SU-DHL-6 (cell line): ENCODE measurements around the gene SACS.
"Not testable (repeated sequence)": the region's sequence is repeated elsewhere in the genome, so short reads cannot be mapped to it uniquely, and the experiment has no call there.

Source experiments
- H2AFZ ChIP-seq: fragments of 200-600 bp; sonication (generic); 2 replicates; pipeline ENCODE4 v1.6.1; 2014; ENCODE audit warnings: low read depth, mild to moderate bottlenecking, moderate library complexity, mixed read lengths, antibody characterized with exemption, low read length; ENCODE audit not compliant: severe bottlenecking
- H3F3A ChIP-seq: fragments of 200-600 bp; shearing (Covaris generic); 2 replicates; pipeline ENCODE4 v1.6.0; 2016; ENCODE audit warnings: antibody characterized with exemption, mild to moderate bottlenecking; ENCODE audit not compliant: insufficient read depth
- H3K27ac ChIP-seq: fragments of 200-600 bp; sonication (generic); 2 replicates; pipeline ENCODE4 v1.5.1; 2016; ENCODE audit warnings: low read depth, mild to moderate bottlenecking, low read length, moderate library complexity, mixed read lengths
- H3K27me3 ChIP-seq: fragments of 200-600 bp; sonication (generic), shearing (Covaris generic); 2 replicates; pipeline ENCODE4 v1.6.0; 2014; ENCODE audit warnings: mild to moderate bottlenecking, low read length
- H3K36me3 ChIP-seq: fragments of 200-600 bp; sonication (generic); 2 replicates; pipeline ENCODE4 v1.6.1; 2014; ENCODE audit warnings: mild to moderate bottlenecking, low read length, mixed read lengths
- H3K4me2 ChIP-seq: fragments of 300-600, 200-600 bp; shearing (Covaris generic), sonication (generic); 2 replicates; pipeline ENCODE4 v1.6.0; 2014; ENCODE audit warnings: low read length, low read depth, mild to moderate bottlenecking; ENCODE audit not compliant: poor library complexity, severe bottlenecking
- H3K4me3 ChIP-seq: fragments of 200-600 bp; sonication (generic); 2 replicates; pipeline ENCODE4 v1.5.1; 2014; ENCODE audit warnings: antibody characterized with exemption, low read length, mild to moderate bottlenecking, mixed read lengths; ENCODE audit not compliant: insufficient read depth, poor library complexity, severe bottlenecking
- H3K79me2 ChIP-seq: fragments of 200-600 bp; sonication (generic); 2 replicates; pipeline ENCODE4 v1.6.1; 2014; ENCODE audit warnings: mild to moderate bottlenecking, low read length, moderate library complexity; ENCODE audit not compliant: insufficient read depth
- H3K9ac ChIP-seq: fragments of 200-600 bp; sonication (generic); 2 replicates; pipeline ENCODE4 v1.7.0; 2014; ENCODE audit warnings: mild to moderate bottlenecking, low read length
- H3K9me2 ChIP-seq: fragments of 200-600 bp; sonication (generic); replicated peaks from 2 replicates; pipeline ENCODE4 v1.6.1; 2014; ENCODE audit warnings: low read length; ENCODE audit not compliant: insufficient read depth
- H3K9me3 ChIP-seq: fragments of 200-600 bp; sonication (generic); 2 replicates; pipeline ENCODE4 v1.6.1; 2014; ENCODE audit warnings: low read length, mixed read lengths; ENCODE audit not compliant: insufficient read depth
- H4K20me1 ChIP-seq: fragments of 200-600 bp; sonication (generic); 2 replicates; pipeline ENCODE4 v1.6.1; 2014; ENCODE audit warnings: low read depth, mild to moderate bottlenecking, antibody characterized with exemption, low read length, moderate library complexity, mixed read lengths
- CTCF ChIP-seq: fragments of 200-600 bp; sonication (generic); IDR thresholded peaks from one replicate; pipeline ENCODE4 v1.5.1; 2017; ENCODE audit warnings: antibody characterized with exemption, mild to moderate bottlenecking, low read length, moderate library complexity; ENCODE audit not compliant: insufficient read depth, poor library complexity, severe bottlenecking
- EZH2phosphoT487 ChIP-seq: fragments of 200-600 bp; sonication (generic), shearing (Covaris generic); conservative IDR thresholded peaks from 2 replicates; pipeline ENCODE4 v1.6.1; 2018; ENCODE audit warnings: mild to moderate bottlenecking, antibody characterized with exemption, low read length, moderate library complexity, mixed read lengths

The SACS gene

GRCh38 chr13:23408026-23408425 is 25.5 kb downstream of the SACS start:
- Histone ChIP-seq H3K9me3 (no peaks in the 10 kb centered on the region), H3K27me3 (no peaks in the 10 kb centered on the region), H3K27ac (no peak overlapping the region), H3K79me2 (no peaks in the 10 kb centered on the region), H3F3A (no peaks in the 10 kb centered on the region), H3K9me2 (no peaks in the 10 kb centered on the region), H3K36me3 (no peaks in the 10 kb centered on the region), H3K4me2 (no peak overlapping the region), H3K4me3 (no peak overlapping the region), H4K20me1 (no peaks in the 10 kb centered on the region), H2AFZ (no peak overlapping the region), H3K9ac (no peak overlapping the region)
- TF ChIP-seq CTCF (no peak), EZH2phosphoT487 (no peak)

DNA sequence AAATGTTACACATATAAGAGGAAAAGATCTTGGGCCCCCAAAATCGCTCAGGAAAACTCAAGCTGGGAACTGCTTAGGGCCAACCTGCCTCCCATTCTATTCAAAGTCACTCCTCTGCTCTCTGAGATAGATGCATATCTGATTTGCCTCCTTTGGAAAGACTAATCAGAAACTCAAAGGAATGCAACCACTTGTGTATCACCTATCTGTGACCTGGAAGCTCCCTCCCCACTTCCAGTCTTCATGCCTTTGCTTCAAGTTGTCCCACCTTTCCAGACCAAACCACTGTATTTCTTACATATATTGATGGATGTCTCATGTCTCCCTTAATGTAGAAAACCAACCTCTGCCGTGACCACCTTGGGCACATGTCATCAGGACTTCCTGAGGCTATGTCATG is 32.3 kb downstream of the SACS start:
- H3K79me2 ChIP-seq, H3K9me2 ChIP-seq, H3K4me3 ChIP-seq, H3K27ac ChIP-seq, H2AFZ ChIP-seq, H3F3A ChIP-seq, H3K9me3 ChIP-seq, H3K36me3 ChIP-seq, H4K20me1 ChIP-seq, H3K4me2 ChIP-seq, H3K9ac ChIP-seq, H3K27me3 ChIP-seq: not testable (repeated sequence)

- Histone ChIP-seq H3K27ac (no peak overlapping the region), H3K27me3 (no peaks in the 10 kb centered on the region), H3K9me3 (no peaks in the 10 kb centered on the region), H3K9ac (no peak overlapping the region), H4K20me1 (no peaks in the 10 kb centered on the region), H3F3A (no peaks in the 10 kb centered on the region), H2AFZ (no peak overlapping the region), H3K4me3 (no peak overlapping the region), H3K4me2 (no peak overlapping the region), H3K9me2 (no peaks in the 10 kb centered on the region), H3K79me2 (no peaks in the 10 kb centered on the region), H3K36me3 (no peaks in the 10 kb centered on the region)
- TF ChIP-seq EZH2phosphoT487 (no peak), CTCF (no peak)
These were observed 34.2 kb downstream of the SACS start for GRCh38 chr13:23399347-23399746.

GRCh38 chr13:23394821-23395220 is 38.7 kb downstream of the SACS start:
- H3K27me3 ChIP-seq, result no peaks in the 10 kb centered on the region
- no peaks in the 10 kb centered on the region for H4K20me1 ChIP-seq
- H3K9me2 ChIP-seq, result no peaks in the 10 kb centered on the region
- TF ChIP-seq EZH2phosphoT487 (no peak), CTCF (no peak)
- H2AFZ ChIP-seq, result no peak overlapping the region
- H3K79me2 ChIP-seq, result no peaks in the 10 kb centered on the region
- H3K4me3 ChIP-seq, result no peak overlapping the region
- no peaks in the 10 kb centered on the region for H3K36me3 ChIP-seq
- H3K27ac ChIP-seq, result no peak overlapping the region
- no peaks in the 10 kb centered on the region for H3K9me3 ChIP-seq
- H3K9ac ChIP-seq, result no peak overlapping the region
- no peak overlapping the region for H3K4me2 ChIP-seq
- no peaks in the 10 kb centered on the region for H3F3A ChIP-seq
